HL-60 (cell line): ENCODE results near the gene TRMT112.

Experiments
- CTCF ChIP-seq: IDR thresholded peaks from one replicate; pipeline ENCODE4 v1.5.1; 2011; ENCODE audit warnings: low read length, control low read depth, inconsistent platforms; ENCODE audit not compliant: insufficient read depth
- POLR2AphosphoS5 ChIP-seq: IDR thresholded peaks from 2 replicates; pipeline ENCODE4 v1.6.1; 2012; ENCODE audit warnings: low read depth
- SPI1 ChIP-seq: IDR thresholded peaks from 2 replicates; pipeline ENCODE4 v1.6.1; 2012; ENCODE audit warnings: low read depth, mild to moderate bottlenecking, borderline replicate concordance
- TF ChIP-seq, protein P1 (sequence below): IDR thresholded peaks from 2 replicates; pipeline ENCODE4 v1.6.1; 2012; ENCODE audit warnings: low read depth; ENCODE audit not compliant: insufficient replicate concordance

DNA sequence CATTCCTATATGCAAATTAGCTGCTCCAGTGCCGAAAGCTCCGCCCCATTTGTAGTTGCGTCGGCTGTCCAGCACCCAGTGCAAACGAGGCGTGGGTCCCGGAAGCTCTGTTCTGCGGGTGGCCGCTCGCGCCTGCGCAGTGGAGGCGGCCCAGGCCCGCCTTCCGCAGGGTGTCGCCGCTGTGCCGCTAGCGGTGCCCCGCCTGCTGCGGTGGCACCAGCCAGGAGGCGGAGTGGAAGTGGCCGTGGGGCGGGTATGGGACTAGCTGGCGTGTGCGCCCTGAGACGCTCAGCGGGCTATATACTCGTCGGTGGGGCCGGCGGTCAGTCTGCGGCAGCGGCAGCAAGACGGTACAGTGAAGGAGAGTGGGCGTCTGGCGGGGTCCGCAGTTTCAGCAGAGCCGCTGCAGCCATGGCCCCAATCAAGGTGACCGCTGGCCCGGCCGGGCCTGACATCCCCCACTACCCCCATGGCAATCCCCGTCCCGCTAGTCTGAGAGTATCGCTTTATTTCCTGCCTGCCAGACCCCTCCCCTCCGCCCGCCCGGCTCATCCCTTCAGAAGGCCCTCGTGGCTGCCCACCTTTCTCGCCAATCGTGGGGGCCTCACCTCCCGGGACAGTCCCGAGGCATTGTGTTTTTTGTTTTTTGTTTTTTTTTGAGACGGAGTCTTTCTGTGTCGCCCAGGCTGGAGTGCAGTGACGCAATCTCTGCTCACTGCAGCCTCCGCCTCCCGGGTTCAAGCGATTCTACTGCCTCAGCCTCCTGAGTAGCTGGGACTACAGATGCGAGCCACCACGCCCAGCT, 804 bp upstream of the TRMT112 start, which contains the start of gene PRDX5:
- TF ChIP-seq POLR2AphosphoS5 (peak; percentile 74), CTCF (peak; percentile 29), SPI1 (peak; percentile 49; the same call in 1 of the 2 replicates)
- TF ChIP-seq, protein P1, sequence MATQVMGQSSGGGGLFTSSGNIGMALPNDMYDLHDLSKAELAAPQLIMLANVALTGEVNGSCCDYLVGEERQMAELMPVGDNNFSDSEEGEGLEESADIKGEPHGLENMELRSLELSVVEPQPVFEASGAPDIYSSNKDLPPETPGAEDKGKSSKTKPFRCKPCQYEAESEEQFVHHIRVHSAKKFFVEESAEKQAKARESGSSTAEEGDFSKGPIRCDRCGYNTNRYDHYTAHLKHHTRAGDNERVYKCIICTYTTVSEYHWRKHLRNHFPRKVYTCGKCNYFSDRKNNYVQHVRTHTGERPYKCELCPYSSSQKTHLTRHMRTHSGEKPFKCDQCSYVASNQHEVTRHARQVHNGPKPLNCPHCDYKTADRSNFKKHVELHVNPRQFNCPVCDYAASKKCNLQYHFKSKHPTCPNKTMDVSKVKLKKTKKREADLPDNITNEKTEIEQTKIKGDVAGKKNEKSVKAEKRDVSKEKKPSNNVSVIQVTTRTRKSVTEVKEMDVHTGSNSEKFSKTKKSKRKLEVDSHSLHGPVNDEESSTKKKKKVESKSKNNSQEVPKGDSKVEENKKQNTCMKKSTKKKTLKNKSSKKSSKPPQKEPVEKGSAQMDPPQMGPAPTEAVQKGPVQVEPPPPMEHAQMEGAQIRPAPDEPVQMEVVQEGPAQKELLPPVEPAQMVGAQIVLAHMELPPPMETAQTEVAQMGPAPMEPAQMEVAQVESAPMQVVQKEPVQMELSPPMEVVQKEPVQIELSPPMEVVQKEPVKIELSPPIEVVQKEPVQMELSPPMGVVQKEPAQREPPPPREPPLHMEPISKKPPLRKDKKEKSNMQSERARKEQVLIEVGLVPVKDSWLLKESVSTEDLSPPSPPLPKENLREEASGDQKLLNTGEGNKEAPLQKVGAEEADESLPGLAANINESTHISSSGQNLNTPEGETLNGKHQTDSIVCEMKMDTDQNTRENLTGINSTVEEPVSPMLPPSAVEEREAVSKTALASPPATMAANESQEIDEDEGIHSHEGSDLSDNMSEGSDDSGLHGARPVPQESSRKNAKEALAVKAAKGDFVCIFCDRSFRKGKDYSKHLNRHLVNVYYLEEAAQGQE, result peak; percentile 22
